ENCODE results near the gene AADACL4. TPM values are rescaled to one million over a fixed set of nuclear protein-coding genes. Genes with fewer than 3 reads are reported as not detected.
A peak's percentile ranks its signal among the peaks of the same experiment; 100 is the strongest.

The AADACL4 gene
- total and polyA plus RNA-seq, 9 of the 15 experiments (the other 6 are each of a cell fraction or from before 2014, with no cell fraction given): not detected

GRCh38 chr1:12657060-12657884 is 13.4 kb downstream of the AADACL4 start (continued):
- TF ChIP-seq ZKSCAN3 (CRISPR knock-in tag; IDR thresholded peaks at IDR 0.05) (no peak), ZNF165 (CRISPR knock-in tag; IDR thresholded peaks at IDR 0.05; ENCODE audit: borderline replicate concordance) (no peak), MECOM (CRISPR knock-in tag; IDR thresholded peaks at IDR 0.05) (no peak), HNRNPK (IDR thresholded peaks at IDR 0.05; ENCODE audit: low read depth, low read length, poor library complexity, severe bottlenecking) (no peak), SIX5 (IDR thresholded peaks at IDR 0.05; ENCODE audit: borderline replicate concordance in 1 of 2, insufficient read depth in 1 of 2, low read depth in 1 of 2, low read length in 2 of 2) (peak; percentile 45 to 61; a peak in 2 of 4 replicates), ZNF561 (CRISPR knock-in tag; conservative IDR thresholded peaks at IDR 0.05) (no peak), ZNF175 (CRISPR knock-in tag; IDR thresholded peaks at IDR 0.05; ENCODE audit: low read depth) (no peak), IFI16 (CRISPR knock-in tag; IDR thresholded peaks at IDR 0.05) (no peak), NFE2 (IDR thresholded peaks at IDR 0.05; ENCODE audit: low read depth) (no peak), NRF1 (conservative IDR thresholded peaks at IDR 0.05 in 1 of 2, IDR thresholded peaks at IDR 0.05 in 1 of 2) (peak; percentile 49 to 58), HBP1 (CRISPR knock-in tag; IDR thresholded peaks at IDR 0.05) (no peak), SETDB1 (IDR thresholded peaks at IDR 0.05; ENCODE audit: low read length) (no peak), NCOA1 (IDR thresholded peaks at IDR 0.05; ENCODE audit: low read depth) (peak; percentile 47; the same call in 1 of the 2 replicates), SMAD3 (CRISPR knock-in tag; conservative IDR thresholded peaks at IDR 0.05) (no peak), ARID2 (IDR thresholded peaks at IDR 0.05) (0 out of 2 replicates have a peak, but pooled peaks have one; percentile 21), RUNX1 (IDR thresholded peaks at IDR 0.05; ENCODE audit: low read depth) (no peak), CTCF (IDR thresholded peaks at IDR 0.05 in 2 of 3, conservative IDR thresholded peaks at IDR 0.05 in 1 of 3; ENCODE audit: insufficient read depth in 2 of 3, low read depth in 1 of 3, low read length in 3 of 3) (no peak), MIER1 (IDR thresholded peaks at IDR 0.05; ENCODE audit: low read depth) (no peak), ZNF79 (CRISPR knock-in tag; IDR thresholded peaks at IDR 0.05; ENCODE audit: low read depth) (no peak), CGGBP1 (CRISPR knock-in tag; IDR thresholded peaks at IDR 0.05) (peak; percentile 6; the same call in 1 of the 2 replicates), SLC30A9 (CRISPR knock-in tag; IDR thresholded peaks at IDR 0.05) (no peak), GATA2 (CRISPR knock-in tag; IDR thresholded peaks at IDR 0.05) (no peak), POLR2AphosphoS2 (IDR thresholded peaks at IDR 0.05; ENCODE audit: low read length) (no peak), IRF1 (CRISPR knock-in tag; IDR thresholded peaks at IDR 0.05; ENCODE audit: borderline replicate concordance) (no peak), ZNF586 (CRISPR knock-in tag; conservative IDR thresholded peaks at IDR 0.05) (no peak), CBFA2T2 (conservative IDR thresholded peaks at IDR 0.05) (no peak)

Measured in K562 (cell line).